Duodenal mucosa (tissue), 2 donors: ENCODE results near the gene CPTP.

Experiments used
- H3K27ac ChIP-seq: one replicate; pipeline ENCODE4 v1.7.0; 2013; ENCODE audit warnings: low read depth, low read length
- H3K27me3 ChIP-seq, 2 donors: one replicate each; pipeline ENCODE4 v1.7.0; 2013; ENCODE audit warnings: low read length in 2 of 2, control low read depth in 1 of 2; ENCODE audit not compliant: insufficient read depth in 2 of 2, control insufficient read depth in 1 of 2
- H3K36me3 ChIP-seq, 2 donors: one replicate each; pipeline ENCODE4 v1.7.0; 2013; ENCODE audit warnings: low read length in 2 of 2, control low read depth in 1 of 2; ENCODE audit not compliant: insufficient read depth in 2 of 2, control insufficient read depth in 1 of 2
- H3K4me1 ChIP-seq, 2 donors: one replicate each; pipeline ENCODE4 v1.7.0; 2013; ENCODE audit warnings: low read length in 2 of 2, control low read depth in 1 of 2; ENCODE audit not compliant: insufficient read depth in 2 of 2, control insufficient read depth in 1 of 2
- H3K4me3 ChIP-seq, 2 donors: one replicate each; pipeline ENCODE4 v1.7.0; 2013; ENCODE audit warnings: low read length in 2 of 2, low read depth in 1 of 2
- H3K9ac ChIP-seq, 2 donors: one replicate each; pipeline ENCODE4 v1.7.0; 2013; ENCODE audit warnings: low read length in 2 of 2, low read depth in 1 of 2
- H3K9me3 ChIP-seq, 2 donors: one replicate each; pipeline ENCODE4 v1.7.0; 2013; ENCODE audit warnings: low read length in 2 of 2, control low read depth in 1 of 2; ENCODE audit not compliant: control insufficient read depth in 1 of 2

Gene CPTP

DNA sequence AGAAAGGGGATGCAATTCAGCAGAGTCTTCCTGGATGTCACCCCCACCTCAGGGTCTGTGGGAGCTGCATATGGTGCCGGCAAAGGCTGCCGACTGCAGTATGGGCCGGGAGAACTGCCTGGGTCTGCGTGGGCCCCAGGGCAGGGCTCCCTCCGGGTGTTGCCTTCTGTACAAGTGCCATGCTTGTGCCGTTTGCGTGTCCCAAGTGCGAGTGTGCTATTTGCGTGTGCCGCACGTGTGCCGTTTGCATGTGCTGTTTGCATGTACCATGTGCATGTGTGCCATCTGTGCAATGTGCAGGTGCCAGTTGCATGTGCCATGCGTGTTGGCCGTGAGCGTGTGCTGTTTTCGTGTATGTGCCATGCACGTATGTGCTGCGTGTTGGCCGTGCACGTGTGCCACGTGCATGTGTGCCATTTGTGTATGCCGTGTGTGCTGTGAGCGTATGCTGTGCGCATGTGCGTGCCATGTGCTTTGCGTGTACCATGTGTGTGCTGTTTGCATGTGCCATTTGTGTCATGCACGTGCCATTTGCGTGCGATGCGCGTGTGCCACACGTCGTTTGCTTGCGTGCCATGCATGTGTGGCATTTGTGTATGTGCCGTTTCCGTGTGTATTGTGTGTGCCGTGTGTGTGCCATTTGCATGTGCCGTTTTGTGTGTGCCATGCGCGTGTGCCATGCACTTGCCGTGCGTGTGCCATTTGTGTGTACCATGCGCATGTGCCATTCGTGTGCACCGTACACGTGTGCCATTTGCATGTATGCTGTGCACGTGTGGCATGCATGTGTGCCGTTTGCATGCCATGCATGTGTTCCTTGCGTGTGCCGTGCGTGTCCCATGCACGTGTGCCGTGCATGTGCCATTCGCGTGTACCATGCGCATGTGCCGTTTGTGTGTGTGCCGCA, 5.0 kb downstream of the CPTP start:
- Histone ChIP-seq H3K27me3 (peaks cover 0 to 35% of the 10 kb centered on the region in 2 donors), H3K4me3 (no peak overlapping the region), H3K9ac (no peak overlapping the region), H3K9me3 (no peaks in the 10 kb centered on the region), H3K4me1 (peaks cover 23 to 45% of the 10 kb centered on the region in 2 donors), H3K36me3 (peaks cover 4 to 33% of the 10 kb centered on the region in 2 donors), H3K27ac (no peak overlapping the region)

DNA sequence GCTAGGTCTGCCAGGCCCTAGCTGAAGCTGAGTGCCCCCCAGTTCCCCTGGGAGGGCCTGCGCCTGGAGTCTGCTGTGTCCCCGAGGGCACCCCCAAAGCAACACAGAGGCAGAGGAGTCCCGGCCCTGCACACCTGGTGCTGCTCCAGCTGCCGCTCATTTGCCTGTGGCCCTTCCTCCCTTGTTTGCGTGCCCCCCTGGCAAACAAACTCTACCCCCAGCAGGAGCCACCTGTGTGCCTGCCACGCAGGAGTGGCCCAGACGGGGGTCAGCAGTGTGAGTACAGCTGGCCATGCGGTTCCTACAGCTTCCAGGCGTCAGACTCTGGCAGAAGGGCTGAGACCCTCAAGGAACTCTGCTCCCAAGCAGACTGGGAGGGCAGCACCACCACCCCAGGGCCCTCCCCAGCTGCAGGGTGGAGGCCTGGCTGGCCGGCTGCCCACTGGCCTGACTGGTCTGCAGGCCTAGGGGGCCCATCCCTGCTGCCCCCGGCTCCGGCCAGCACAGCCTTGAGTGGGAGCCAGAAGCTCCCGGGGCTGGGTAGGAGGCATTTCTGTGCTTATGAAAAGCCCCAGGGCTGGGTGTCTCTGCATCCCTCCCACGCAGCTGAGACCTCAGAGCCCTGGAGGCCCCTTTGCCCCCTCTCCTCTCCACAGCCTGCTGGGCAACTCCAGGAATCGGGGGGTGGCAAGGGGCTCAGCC, 5.9 kb downstream of the CPTP start:
- Histone ChIP-seq H3K4me1 (peaks cover 21 to 39% of the 10 kb centered on the region in 2 donors), H3K27ac (no peak overlapping the region), H3K9me3 (no peaks in the 10 kb centered on the region), H3K4me3 (no peak overlapping the region), H3K36me3 (peaks cover 4 to 33% of the 10 kb centered on the region in 2 donors), H3K9ac (no peak overlapping the region), H3K27me3 (peaks cover 0 to 35% of the 10 kb centered on the region in 2 donors)

DNA sequence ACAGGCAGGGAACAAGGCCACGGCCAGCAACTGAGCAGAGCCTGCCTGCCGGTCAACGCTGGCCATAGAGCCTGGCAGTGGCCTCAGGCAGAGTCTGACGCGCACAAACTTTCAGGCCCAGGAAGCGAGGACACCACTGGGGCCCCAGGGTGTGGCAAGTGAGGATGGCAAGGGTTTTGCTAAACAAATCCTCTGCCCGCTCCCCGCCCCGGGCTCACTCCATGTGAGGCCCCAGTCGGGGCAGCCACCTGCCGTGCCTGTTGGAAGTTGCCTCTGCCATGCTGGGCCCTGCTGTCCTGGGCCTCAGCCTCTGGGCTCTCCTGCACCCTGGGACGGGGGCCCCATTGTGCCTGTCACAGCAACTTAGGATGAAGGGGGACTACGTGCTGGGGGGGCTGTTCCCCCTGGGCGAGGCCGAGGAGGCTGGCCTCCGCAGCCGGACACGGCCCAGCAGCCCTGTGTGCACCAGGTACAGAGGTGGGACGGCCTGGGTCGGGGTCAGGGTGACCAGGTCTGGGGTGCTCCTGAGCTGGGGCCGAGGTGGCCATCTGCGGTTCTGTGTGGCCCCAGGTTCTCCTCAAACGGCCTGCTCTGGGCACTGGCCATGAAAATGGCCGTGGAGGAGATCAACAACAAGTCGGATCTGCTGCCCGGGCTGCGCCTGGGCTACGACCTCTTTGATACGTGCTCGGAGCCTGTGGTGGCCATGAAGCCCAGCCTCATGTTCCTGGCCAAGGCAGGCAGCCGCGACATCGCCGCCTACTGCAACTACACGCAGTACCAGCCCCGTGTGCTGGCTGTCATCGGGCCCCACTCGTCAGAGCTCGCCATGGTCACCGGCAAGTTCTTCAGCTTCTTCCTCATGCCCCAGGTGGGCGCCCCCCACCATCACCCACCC, 6.7 kb downstream of the CPTP start, which contains the start of gene TAS1R3:
TAS1R3 (plus strand) TSS at position 213 of the 898 bp plus-strand sequence; CDS start at position 279, 66 bp downstream.
- Histone ChIP-seq H3K4me3 (no peak within 1 kb of the TSS), H3K27me3 (peaks cover 0 to 35% of the 10 kb centered on the region in 2 donors), H3K4me1 (peaks cover 13 to 31% of the 10 kb centered on the region in 2 donors), H3K9me3 (no peaks in the 10 kb centered on the region), H3K36me3 (peaks cover 4 to 33% of the 10 kb centered on the region in 2 donors), H3K9ac (no peak within 1 kb of the TSS), H3K27ac (no peak within 1 kb of the TSS)

DNA sequence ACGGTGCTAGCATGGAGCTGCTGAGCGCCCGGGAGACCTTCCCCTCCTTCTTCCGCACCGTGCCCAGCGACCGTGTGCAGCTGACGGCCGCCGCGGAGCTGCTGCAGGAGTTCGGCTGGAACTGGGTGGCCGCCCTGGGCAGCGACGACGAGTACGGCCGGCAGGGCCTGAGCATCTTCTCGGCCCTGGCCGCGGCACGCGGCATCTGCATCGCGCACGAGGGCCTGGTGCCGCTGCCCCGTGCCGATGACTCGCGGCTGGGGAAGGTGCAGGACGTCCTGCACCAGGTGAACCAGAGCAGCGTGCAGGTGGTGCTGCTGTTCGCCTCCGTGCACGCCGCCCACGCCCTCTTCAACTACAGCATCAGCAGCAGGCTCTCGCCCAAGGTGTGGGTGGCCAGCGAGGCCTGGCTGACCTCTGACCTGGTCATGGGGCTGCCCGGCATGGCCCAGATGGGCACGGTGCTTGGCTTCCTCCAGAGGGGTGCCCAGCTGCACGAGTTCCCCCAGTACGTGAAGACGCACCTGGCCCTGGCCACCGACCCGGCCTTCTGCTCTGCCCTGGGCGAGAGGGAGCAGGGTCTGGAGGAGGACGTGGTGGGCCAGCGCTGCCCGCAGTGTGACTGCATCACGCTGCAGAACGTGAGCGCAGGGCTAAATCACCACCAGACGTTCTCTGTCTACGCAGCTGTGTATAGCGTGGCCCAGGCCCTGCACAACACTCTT, 7.6 kb downstream of the CPTP start:
- no peak overlapping the region for H3K27ac ChIP-seq
- no peaks in the 10 kb centered on the region for H3K9me3 ChIP-seq
- H3K4me3 ChIP-seq = no peak overlapping the region
- H3K27me3 ChIP-seq = peaks cover 0 to 35% of the 10 kb centered on the region in 2 donors
- peaks cover 0 to 24% of the 10 kb centered on the region in 2 donors for H3K36me3 ChIP-seq
- no peak overlapping the region for H3K9ac ChIP-seq
- peaks cover 10 to 28% of the 10 kb centered on the region in 2 donors for H3K4me1 ChIP-seq

DNA sequence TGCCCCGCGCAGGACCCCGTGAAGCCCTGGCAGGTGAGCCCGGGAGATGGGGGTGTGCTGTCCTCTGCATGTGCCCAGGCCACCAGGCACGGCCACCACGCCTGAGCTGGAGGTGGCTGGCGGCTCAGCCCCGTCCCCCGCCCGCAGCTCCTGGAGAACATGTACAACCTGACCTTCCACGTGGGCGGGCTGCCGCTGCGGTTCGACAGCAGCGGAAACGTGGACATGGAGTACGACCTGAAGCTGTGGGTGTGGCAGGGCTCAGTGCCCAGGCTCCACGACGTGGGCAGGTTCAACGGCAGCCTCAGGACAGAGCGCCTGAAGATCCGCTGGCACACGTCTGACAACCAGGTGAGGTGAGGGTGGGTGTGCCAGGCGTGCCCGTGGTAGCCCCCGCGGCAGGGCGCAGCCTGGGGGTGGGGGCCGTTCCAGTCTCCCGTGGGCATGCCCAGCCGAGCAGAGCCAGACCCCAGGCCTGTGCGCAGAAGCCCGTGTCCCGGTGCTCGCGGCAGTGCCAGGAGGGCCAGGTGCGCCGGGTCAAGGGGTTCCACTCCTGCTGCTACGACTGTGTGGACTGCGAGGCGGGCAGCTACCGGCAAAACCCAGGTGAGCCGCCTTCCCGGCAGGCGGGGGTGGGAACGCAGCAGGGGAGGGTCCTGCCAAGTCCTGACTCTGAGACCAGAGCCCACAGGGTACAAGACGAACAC, 8.3 kb downstream of the CPTP start:
- no peak overlapping the region for H3K9ac ChIP-seq
- H3K4me1 ChIP-seq = peaks cover 10 to 28% of the 10 kb centered on the region in 2 donors
- H3K27ac ChIP-seq = no peak overlapping the region

DNA sequence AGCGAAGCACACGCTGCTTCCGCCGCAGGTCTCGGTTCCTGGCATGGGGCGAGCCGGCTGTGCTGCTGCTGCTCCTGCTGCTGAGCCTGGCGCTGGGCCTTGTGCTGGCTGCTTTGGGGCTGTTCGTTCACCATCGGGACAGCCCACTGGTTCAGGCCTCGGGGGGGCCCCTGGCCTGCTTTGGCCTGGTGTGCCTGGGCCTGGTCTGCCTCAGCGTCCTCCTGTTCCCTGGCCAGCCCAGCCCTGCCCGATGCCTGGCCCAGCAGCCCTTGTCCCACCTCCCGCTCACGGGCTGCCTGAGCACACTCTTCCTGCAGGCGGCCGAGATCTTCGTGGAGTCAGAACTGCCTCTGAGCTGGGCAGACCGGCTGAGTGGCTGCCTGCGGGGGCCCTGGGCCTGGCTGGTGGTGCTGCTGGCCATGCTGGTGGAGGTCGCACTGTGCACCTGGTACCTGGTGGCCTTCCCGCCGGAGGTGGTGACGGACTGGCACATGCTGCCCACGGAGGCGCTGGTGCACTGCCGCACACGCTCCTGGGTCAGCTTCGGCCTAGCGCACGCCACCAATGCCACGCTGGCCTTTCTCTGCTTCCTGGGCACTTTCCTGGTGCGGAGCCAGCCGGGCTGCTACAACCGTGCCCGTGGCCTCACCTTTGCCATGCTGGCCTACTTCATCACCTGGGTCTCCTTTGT, 9.1 kb downstream of the CPTP start:
- Histone ChIP-seq H3K9me3 (no peaks in the 10 kb centered on the region), H3K9ac (no peak overlapping the region), H3K27ac (no peak overlapping the region), H3K4me1 (peaks cover 10 to 28% of the 10 kb centered on the region in 2 donors), H3K27me3 (peaks cover 0 to 35% of the 10 kb centered on the region in 2 donors), H3K36me3 (peaks cover 0 to 18% of the 10 kb centered on the region in 2 donors), H3K4me3 (no peak overlapping the region)

More for the DNA sequence above, 8.3 kb downstream of the CPTP start:
- Histone ChIP-seq H3K36me3 (peaks cover 0 to 20% of the 10 kb centered on the region in 2 donors), H3K27me3 (peaks cover 0 to 35% of the 10 kb centered on the region in 2 donors), H3K4me3 (no peak overlapping the region), H3K9me3 (no peaks in the 10 kb centered on the region)

DNA sequence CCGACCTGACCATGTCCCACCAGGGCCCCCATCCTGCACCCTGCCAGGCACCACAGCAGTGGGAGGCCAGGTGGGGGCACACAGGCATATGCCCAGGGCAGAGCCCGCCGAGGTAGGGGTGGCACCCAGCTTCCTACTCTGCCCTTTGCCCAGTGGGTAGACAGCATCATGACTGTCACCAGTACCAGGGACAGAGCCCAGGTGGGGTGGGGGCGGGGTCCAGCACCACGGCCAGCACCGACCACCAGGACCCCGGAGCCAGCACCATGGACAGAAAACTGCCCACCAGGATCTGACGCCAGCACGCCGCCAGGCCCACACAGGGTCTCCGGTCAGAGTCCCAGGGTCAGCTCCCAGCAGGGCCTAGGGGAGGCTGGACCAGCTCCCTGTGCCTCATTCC, 10.2 kb downstream of the CPTP start:
- H3K27ac ChIP-seq = no peak overlapping the region
- no peak overlapping the region for H3K4me3 ChIP-seq
- no peak overlapping the region for H3K9ac ChIP-seq
- peaks cover 0 to 35% of the 10 kb centered on the region in 2 donors for H3K27me3 ChIP-seq
- peaks cover 10 to 23% of the 10 kb centered on the region in 2 donors for H3K4me1 ChIP-seq
- no peaks in the 10 kb centered on the region for H3K9me3 ChIP-seq
- H3K36me3 ChIP-seq = peaks cover 0 to 21% of the 10 kb centered on the region in 2 donors

DNA sequence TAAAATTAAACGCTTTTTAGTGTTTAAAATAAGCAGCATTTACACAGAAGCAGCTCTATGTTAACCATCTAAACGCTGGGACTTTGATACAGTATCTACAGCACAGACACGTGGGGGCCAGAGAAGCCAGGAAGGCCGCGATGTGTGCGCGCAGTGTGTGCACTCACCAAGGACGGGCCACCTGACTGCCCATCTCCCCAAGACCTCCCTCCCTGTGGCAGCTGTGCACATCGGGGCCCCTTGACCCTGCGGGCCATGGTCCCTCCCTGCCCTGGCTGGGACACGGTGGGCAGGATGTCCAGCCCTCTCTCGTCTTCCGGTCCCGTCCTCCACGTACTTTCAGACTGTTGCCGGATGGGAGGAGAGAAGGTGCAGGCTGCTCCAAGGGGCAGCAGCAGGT, 10.7 kb downstream of the CPTP start:
- Histone ChIP-seq H3K27me3 (peaks cover 0 to 35% of the 10 kb centered on the region in 2 donors), H3K27ac (no peak overlapping the region), H3K4me1 (peaks cover 10 to 18% of the 10 kb centered on the region in 2 donors), H3K36me3 (peaks cover 0 to 23% of the 10 kb centered on the region in 2 donors), H3K9ac (no peak overlapping the region), H3K9me3 (no peaks in the 10 kb centered on the region), H3K4me3 (no peak overlapping the region)
